Measurements from ENCODE around the gene PLEKHG1. TPM values are rescaled to one million over a fixed set of nuclear protein-coding genes. Genes with fewer than 3 reads are reported as not detected.

PLEKHG1 gene
- total and polyA plus RNA-seq, 2 of the 13 experiments (the other 11 are each of a cell fraction or from before 2014, with no cell fraction given) = 0.03 to 0.04 TPM

DNA sequence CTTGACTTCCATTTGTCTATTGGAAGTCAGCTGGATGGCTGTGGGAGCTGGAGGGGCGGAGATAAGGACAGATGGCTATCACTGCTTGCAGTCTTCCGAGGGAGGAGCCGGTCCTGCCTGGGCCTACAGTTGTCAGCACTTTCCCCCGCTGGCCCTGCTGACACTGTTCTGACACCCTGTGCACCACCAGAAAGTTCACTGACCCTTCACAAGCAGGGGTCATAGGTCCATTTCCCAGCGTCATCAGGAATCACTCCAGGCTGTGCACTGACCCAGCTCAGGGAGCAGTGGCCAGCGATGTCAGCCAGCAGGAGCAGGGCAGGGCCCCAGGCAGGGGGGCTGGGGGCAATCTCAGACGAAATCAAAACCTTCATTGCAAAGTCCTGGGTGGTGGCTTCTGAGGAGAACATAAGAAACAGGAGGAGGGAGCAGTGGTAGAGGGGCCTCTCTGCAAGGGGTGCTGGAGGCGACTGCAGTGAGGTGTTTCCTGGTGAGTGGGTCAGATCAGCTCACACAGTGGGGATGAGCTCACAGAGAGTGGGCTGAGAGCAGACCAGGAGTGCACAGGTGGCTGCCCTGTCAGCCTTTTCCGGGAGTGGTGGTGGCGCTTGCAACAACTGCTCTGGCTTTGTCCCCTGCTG, 26.5 kb upstream of the PLEKHG1 start (continued):
- TF ChIP-seq, protein P1, sequence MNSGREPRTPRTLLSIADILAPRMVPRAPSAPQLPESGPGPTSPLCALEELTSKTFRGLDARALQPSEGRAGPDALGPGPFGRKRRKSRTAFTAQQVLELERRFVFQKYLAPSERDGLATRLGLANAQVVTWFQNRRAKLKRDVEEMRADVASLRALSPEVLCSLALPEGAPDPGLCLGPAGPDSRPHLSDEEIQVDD (CRISPR knock-in tag; IDR thresholded peaks at IDR 0.05; ENCODE audit: borderline replicate concordance) = no peak
- TF ChIP-seq, protein P2, sequence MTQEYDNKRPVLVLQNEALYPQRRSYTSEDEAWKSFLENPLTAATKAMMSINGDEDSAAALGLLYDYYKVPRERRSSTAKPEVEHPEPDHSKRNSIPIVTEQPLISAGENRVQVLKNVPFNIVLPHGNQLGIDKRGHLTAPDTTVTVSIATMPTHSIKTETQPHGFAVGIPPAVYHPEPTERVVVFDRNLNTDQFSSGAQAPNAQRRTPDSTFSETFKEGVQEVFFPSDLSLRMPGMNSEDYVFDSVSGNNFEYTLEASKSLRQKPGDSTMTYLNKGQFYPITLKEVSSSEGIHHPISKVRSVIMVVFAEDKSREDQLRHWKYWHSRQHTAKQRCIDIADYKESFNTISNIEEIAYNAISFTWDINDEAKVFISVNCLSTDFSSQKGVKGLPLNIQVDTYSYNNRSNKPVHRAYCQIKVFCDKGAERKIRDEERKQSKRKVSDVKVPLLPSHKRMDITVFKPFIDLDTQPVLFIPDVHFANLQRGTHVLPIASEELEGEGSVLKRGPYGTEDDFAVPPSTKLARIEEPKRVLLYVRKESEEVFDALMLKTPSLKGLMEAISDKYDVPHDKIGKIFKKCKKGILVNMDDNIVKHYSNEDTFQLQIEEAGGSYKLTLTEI (CRISPR knock-in tag; conservative IDR thresholded peaks at IDR 0.05) = no peak
- TF ChIP-seq KLF13 (CRISPR knock-in tag; IDR thresholded peaks at IDR 0.05) (no peak), CBX2 (IDR thresholded peaks at IDR 0.05; ENCODE audit: low read depth, low read length) (no peak), CBX2 (CRISPR knock-in tag; IDR thresholded peaks at IDR 0.05; ENCODE audit: low read depth) (no peak), CEBPG (CRISPR knock-in tag; IDR thresholded peaks at IDR 0.05) (no peak), ZNF546 (CRISPR knock-in tag; conservative IDR thresholded peaks at IDR 0.05) (no peak), JDP2 (CRISPR knock-in tag; IDR thresholded peaks at IDR 0.05; ENCODE audit: borderline replicate concordance) (no peak), IKZF1 (IDR thresholded peaks at IDR 0.05) (no peak), ZNF292 (CRISPR knock-in tag; IDR thresholded peaks at IDR 0.05; ENCODE audit: borderline replicate concordance, low read depth) (peak; percentile 96; the same call in 1 of the 2 replicates), PCBP1 (IDR thresholded peaks at IDR 0.05; ENCODE audit: borderline replicate concordance, low read depth, low read length) (no peak), ZNF264 (CRISPR knock-in tag; IDR thresholded peaks at IDR 0.05) (0 out of 2 replicates have a peak, but pooled peaks have one; percentile 39), PITX1 (CRISPR knock-in tag; IDR thresholded peaks at IDR 0.05) (0 out of 2 replicates have a peak, but pooled peaks have one; percentile 39), HIVEP1 (CRISPR knock-in tag; IDR thresholded peaks at IDR 0.05) (no peak)
- TF ChIP-seq, protein P3, sequence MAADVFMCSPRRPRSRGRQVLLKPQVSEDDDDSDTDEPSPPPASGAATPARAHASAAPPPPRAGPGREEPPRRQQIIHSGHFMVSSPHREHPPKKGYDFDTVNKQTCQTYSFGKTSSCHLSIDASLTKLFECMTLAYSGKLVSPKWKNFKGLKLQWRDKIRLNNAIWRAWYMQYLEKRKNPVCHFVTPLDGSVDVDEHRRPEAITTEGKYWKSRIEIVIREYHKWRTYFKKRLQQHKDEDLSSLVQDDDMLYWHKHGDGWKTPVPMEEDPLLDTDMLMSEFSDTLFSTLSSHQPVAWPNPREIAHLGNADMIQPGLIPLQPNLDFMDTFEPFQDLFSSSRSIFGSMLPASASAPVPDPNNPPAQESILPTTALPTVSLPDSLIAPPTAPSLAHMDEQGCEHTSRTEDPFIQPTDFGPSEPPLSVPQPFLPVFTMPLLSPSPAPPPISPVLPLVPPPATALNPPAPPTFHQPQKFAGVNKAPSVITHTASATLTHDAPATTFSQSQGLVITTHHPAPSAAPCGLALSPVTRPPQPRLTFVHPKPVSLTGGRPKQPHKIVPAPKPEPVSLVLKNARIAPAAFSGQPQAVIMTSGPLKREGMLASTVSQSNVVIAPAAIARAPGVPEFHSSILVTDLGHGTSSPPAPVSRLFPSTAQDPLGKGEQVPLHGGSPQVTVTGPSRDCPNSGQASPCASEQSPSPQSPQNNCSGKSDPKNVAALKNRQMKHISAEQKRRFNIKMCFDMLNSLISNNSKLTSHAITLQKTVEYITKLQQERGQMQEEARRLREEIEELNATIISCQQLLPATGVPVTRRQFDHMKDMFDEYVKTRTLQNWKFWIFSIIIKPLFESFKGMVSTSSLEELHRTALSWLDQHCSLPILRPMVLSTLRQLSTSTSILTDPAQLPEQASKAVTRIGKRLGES (CRISPR knock-in tag; IDR thresholded peaks at IDR 0.05; ENCODE audit: borderline replicate concordance) = no peak
- TF ChIP-seq, protein P4, sequence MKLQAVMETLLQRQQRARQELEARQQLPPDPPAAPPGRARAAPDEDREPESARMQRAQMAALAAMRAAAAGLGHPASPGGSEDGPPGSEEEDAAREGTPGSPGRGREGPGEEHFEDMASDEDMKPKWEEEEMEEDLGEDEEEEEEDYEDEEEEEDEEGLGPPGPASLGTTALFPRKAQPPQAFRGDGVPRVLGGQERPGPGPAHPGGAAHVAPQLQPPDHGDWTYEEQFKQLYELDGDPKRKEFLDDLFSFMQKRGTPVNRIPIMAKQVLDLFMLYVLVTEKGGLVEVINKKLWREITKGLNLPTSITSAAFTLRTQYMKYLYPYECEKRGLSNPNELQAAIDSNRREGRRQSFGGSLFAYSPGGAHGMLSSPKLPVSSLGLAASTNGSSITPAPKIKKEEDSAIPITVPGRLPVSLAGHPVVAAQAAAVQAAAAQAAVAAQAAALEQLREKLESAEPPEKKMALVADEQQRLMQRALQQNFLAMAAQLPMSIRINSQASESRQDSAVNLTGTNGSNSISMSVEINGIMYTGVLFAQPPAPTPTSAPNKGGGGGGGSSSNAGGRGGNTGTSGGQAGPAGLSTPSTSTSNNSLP (IDR thresholded peaks at IDR 0.05; ENCODE audit: low read depth, low read length) = no peak
- TF ChIP-seq, protein P5, sequence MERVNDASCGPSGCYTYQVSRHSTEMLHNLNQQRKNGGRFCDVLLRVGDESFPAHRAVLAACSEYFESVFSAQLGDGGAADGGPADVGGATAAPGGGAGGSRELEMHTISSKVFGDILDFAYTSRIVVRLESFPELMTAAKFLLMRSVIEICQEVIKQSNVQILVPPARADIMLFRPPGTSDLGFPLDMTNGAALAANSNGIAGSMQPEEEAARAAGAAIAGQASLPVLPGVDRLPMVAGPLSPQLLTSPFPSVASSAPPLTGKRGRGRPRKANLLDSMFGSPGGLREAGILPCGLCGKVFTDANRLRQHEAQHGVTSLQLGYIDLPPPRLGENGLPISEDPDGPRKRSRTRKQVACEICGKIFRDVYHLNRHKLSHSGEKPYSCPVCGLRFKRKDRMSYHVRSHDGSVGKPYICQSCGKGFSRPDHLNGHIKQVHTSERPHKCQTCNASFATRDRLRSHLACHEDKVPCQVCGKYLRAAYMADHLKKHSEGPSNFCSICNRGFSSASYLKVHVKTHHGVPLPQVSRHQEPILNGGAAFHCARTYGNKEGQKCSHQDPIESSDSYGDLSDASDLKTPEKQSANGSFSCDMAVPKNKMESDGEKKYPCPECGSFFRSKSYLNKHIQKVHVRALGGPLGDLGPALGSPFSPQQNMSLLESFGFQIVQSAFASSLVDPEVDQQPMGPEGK (CRISPR knock-in tag; IDR thresholded peaks at IDR 0.05) = 0 out of 2 replicates have a peak, but pooled peaks have one; percentile 35
- TF ChIP-seq, protein P6, sequence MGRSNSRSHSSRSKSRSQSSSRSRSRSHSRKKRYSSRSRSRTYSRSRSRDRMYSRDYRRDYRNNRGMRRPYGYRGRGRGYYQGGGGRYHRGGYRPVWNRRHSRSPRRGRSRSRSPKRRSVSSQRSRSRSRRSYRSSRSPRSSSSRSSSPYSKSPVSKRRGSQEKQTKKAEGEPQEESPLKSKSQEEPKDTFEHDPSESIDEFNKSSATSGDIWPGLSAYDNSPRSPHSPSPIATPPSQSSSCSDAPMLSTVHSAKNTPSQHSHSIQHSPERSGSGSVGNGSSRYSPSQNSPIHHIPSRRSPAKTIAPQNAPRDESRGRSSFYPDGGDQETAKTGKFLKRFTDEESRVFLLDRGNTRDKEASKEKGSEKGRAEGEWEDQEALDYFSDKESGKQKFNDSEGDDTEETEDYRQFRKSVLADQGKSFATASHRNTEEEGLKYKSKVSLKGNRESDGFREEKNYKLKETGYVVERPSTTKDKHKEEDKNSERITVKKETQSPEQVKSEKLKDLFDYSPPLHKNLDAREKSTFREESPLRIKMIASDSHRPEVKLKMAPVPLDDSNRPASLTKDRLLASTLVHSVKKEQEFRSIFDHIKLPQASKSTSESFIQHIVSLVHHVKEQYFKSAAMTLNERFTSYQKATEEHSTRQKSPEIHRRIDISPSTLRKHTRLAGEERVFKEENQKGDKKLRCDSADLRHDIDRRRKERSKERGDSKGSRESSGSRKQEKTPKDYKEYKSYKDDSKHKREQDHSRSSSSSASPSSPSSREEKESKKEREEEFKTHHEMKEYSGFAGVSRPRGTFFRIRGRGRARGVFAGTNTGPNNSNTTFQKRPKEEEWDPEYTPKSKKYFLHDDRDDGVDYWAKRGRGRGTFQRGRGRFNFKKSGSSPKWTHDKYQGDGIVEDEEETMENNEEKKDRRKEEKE (IDR thresholded peaks at IDR 0.05) = no peak

All from HepG2 (cell line).